HG03565 (cell line): ENCODE measurements around the gene CCNB1IP1.
"Not testable (repeated sequence)": the region's sequence is repeated elsewhere in the genome, so short reads cannot be mapped to it uniquely, and the experiment has no call there.

Experiments used
- ATAC-seq: cut with Tn5 transposase; IDR thresholded peaks from one replicate; pipeline ENCODE4 v1.9.1; 2021; ENCODE audit warnings: mild to moderate bottlenecking, moderate library complexity; ENCODE audit not compliant: unreplicated experiment

CCNB1IP1 gene, protein sequence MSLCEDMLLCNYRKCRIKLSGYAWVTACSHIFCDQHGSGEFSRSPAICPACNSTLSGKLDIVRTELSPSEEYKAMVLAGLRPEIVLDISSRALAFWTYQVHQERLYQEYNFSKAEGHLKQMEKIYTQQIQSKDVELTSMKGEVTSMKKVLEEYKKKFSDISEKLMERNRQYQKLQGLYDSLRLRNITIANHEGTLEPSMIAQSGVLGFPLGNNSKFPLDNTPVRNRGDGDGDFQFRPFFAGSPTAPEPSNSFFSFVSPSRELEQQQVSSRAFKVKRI

DNA sequence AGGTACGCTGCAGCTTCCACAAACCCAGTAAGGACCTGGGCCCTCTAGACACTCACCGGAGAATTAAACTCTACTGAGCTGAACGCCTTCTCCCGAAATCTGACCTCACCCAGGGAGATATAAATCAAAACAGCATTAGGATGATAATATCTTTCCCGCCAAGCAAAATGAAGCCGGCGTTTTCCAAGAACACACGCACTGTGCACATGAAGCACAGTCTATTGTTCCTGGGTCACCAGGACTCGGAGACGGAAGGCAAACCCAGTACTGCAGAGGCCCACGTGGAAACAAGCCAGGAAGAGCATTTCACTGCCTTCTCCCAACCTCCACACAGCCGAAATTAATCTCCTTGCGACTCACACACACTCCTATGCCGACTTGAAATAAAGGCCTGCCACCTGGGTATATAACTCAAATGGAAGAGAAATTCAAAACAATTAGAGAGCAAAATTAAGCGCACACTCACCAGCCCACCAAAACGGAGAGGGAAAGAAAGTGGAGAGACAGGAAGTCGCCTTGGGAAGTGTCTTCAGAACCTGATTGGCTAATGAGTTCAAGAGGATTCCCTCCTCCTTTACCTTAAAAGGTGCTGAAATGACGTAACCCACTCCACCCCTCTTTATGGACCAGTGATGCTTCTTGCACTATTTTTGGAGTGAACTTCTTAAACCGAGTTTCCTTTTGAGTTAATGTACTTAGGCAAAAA, at the start of gene CCNB1IP1:
Gene CCNB1IP1 (minus strand): TSS at position 492 of the 706 bp plus-strand sequence. CDS start 16,756 bp downstream, outside the sequence.
- peak; percentile 94 for ATAC-seq

DNA sequence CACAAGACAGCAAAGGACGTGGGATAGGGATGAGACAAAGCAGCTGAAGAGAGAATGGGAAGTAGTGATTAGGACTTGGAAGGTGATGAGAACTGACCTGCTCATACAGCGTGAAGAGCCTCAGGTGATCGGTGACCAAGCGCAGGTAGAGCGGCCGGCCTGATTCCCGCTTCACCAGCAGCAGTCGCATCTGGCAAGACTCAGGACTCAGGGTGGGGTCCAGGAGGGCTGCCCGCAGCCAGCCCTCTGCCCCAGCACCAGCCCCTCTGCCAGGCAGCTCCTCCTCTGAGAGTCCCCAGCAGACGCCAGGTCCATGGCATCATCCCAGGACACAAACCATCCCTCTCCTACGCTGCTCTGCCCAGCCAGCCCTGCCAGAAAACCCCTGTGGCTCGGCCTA, 49.4 kb upstream of the CCNB1IP1 start:
- no peak for ATAC-seq

DNA sequence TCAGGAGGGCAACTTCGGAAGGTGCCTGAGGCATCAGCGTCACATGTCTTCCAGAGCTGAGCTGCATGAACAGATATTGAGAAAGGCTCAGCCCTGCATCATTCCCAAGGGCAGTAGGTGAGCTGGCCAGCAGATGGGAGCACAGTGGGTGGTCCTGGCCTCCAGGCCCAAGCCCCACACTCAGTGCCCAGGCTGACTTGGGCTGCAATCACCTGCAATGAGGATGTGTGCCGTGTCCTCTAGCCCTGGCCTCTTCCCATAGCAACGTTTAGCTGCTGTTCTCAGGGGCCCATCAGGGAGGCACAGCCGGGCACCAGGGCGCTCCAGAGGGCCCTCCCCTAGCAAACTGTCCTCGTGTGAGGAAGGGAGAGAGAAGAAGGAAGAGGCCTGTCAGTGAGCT, 48.3 kb upstream of the CCNB1IP1 start:
- ATAC-seq: no peak

DNA sequence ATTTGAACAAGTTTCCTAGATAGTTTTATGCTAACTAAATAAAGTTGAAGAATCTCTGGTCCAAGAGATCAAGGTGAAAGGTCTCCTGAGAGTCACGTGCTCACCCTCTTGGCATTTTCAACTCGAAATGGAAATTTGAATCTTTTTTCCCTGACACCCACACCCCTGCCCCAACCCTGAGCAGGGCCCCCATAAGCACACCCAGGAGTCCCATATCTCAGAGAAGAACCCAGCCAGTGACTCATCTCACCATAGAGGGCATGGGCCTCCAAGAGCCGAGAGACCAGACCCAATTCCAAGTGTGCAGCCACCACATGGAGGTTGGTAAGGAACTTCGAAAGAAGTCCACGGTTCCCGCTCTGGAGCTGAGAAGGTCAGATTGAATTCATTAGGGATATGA, 47.6 kb upstream of the CCNB1IP1 start:
- ATAC-seq: no peak

DNA sequence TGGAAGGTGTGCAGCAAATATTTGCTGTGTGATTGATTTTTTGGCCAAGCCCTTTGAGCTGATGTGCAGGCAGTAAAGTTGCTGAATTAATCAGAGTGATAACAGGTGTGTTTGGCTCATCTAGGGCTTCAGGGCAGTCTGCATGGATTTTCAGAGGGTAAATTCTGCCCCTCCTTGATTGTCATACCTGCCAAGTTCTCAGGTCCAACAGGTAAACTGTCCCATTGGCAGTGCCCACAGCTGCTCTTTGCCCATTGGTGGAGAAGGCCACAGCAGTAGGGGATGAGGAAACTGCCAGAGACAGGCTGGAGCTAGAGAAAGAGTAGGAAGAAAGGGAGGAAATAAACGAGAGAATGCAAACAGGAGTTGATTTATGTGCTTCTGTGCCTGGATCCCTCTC, 46.7 kb upstream of the CCNB1IP1 start:
- no peak for ATAC-seq

DNA sequence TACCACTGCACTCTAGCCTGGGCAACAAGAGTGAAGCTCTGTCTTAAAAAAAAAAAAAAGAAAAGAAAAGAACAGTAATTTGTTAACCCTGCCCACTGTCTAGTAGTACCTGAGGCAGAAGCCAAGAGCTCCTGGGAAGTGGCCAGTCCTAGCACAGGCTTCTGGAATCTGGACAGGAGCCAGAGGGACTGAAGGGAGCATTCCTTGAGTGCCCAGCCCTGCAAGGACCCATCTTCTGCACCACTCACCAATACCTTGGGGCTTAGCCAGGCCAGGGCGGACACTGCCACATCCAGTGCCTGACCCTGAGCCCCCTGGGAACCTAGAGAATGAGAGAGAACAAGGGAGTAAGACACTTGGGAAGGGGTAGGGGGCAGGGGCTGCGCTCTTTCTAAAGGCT, 44.1 kb upstream of the CCNB1IP1 start:
- ATAC-seq: no peak

DNA sequence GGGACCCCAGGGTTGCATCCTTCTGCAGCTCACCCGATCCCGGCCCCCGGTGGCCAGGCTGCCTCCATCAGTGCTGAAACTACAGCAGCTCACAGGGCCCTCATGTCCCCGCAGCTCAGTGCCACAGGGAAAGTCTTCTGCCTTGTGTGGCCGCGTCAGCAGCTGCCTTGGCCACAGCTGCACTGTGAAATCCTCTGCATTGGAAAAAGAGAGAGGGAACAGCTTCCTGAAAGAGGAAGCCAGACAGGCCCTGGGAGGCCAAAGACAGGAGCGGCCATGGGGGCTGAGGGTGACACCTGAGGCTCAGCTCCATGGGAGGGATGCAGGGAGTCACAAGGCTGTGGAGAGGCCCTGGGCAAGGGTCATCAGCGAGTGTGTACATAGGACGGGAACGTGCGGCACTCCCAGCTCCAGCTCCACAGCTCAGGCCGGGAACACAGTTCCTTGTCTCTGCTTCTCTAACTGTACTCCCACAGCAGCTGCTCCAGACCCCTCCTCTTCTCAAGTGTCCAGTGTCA, 43.1 kb upstream of the CCNB1IP1 start:
- no peak for ATAC-seq

DNA sequence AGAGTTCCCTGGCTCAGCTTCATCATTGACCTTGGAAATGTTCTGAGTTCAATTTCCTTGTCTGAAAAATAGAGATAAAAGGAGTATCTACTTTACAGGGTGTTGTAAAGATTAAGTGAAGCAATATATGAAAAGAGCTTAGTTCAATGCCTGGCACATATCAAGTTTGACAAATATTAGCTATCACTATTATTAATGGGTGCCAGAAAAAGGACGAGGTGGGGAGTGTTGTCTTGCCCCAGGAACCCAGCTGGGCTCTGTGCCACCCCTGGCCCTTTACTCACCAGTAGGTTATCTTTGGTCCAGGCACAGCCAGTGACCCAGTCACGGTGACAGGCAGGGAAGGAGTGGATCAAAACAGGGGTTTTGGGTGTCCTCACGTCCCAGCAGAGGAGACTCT, 42.4 kb upstream of the CCNB1IP1 start:
- ATAC-seq: no peak

DNA sequence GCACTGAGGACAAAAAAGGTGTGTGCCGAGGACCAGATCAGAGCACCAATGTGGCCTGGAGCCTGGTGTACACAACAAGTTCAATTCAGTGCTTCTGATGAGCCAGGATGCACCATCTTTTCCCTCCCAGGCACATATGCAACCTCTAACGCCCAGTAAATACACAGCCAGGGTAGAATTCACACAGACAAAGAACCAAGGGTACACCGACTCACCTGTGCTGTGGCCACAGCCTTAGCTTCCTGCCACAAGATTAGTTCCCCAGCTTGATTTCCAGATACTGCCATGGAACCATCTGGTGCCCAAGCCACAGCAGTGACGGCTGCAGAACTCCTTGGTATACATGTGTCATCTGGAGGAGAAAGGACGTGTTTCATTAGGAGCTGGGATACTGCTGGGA, 39.7 kb upstream of the CCNB1IP1 start:
- no peak for ATAC-seq

DNA sequence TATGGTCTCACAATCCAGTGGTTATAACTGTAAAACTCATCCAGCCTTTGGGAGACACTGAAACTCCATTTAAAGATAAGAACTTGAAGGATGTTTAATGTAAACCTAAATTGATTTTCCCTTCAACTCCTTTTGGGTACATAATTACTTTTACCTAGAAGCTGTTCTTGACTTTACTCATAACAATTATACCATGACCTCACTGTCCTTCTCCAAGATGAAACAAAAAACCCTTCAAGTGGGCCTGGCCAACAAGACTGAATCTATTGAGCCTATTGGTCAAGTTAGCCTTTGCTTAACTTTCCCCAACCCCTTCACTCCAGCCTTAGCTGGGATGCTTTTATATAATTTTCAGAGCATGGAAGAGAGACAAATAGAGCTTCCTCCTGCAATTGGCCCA, 32.8 kb upstream of the CCNB1IP1 start:
- ATAC-seq: no peak

DNA sequence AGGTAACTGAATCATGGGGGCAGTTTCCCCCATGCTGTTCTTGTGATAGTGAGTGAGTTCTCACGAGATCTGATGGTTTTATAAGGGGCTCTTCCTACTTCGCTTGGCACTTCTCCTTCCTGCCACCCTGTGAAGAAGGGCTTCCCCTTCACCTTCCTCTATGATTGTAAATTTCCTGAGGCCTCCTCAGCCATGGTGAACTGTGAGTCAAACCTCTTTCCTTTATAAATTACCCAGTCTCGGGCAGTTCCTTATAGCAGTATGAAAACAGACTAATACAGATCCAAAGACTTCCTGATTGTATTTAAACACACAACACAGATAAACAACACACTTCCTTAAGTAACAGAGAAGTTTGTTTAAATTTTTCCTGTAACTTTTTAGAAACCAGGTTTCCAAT, 25.4 kb upstream of the CCNB1IP1 start:
- not testable (repeated sequence) for ATAC-seq

DNA sequence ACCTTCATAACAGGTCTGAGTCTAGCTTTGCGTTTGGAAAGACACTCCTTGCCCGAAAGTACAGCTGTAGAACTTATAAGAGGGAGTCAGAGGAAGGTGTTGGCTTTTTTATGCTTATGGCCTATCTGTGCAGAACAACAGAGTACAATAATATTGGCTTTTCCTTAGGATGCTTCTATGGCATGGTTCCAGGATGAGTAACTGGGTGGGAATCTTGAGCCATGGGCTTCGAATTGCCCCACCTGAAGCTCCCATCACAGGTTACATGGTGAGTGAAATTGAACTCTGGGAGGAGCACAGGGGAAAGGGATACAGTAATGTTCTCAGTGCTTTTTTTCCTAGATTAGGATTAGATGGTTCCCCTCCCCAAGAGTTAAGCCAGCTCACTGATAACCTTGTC, 23.3 kb upstream of the CCNB1IP1 start:
- no peak for ATAC-seq

DNA sequence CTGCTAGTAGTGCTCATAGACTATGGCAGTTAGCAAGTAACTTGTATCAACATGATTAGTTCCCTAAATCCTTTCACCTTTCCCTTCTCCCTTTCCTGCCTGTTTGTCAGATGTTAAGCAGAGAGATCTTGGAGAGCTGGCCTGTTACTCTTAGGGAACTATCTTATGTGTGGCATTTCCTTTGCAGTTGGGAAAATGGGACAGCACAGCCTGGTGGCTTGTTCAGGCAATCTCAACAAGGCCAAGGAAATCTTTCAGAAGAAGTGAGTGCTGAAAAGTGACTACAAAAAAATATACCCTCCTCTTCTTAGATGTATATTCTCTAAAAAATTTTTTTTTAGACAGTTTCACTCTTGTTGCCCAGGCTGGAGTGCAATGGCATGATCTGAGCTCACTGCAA, 17.8 kb upstream of the CCNB1IP1 start:
- no peak for ATAC-seq

DNA sequence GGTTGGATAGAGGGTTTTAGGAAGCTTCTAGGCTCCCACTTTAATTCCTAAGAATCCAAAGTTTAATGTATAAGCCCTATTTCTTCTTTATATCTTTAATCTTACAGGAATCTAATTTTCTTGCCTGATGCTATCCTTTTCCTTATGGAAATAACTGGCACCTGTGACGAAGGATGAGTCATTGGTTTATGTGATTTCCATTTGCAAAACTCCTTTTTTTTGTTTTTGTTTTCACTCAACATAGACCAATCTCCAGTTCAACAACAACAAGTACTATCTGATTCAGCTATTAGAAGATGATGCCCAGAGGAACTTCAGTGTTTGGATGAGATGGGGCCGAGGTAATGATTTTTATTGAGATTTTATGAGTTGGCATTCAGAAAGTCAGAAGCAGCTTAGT, 17.2 kb upstream of the CCNB1IP1 start:
- ATAC-seq: no peak

DNA sequence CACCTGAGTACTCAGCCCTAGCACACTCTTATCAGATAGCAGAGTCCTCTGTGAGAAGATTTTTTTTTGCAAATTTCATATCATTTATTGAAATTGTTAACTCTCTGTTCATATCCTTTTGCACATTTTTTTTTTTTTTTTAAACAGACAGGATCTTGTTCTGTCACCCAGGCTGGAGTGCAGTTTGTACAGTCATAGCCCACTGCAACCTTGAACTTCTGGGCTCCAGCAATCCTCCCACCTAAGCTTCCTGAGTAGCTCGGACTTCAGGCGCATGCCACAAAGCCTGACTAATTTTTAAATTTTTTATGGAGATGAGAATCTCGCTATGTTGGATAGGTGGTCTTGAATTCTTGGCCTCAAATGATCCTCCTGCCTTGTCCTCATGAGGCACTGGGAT, 14.7 kb upstream of the CCNB1IP1 start:
- ATAC-seq: no peak

DNA sequence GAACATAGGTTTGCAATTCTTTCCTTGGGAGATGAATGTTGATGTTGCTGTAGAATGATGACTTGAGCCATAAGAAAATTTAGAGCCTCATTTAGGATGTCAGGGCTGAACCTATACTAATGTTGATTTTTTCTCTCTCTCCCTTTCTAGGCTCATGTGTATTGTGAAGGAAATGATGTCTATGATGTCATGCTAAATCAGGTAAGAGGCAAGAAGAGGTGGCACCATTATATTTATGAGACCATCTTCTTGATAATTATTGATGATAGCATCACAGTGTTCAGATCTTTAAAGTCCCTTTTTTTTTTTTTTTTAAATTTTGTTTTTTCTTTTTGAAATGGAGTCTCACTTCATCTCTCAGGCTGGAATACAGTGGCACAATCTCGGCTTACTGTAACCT, 13.6 kb upstream of the CCNB1IP1 start:
- ATAC-seq: no peak

DNA sequence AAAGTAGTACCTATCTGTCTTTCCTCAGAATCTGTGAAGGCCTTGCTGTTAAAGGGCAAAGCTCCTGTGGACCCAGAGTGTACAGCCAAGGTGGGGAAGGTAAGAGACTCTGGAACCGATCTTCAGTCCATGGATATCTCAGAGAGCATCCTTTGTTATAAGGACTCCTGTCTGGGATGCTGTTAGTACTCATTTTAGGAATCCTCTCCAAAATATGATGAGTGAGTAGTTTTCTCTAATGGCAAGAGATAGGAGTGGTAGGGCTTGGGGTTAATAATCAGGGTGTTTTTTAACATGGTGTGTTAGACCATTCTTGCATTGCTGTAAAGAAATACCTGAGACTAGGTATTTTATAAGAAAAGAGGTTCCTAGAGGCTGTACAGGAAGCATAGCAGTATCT, 12.3 kb upstream of the CCNB1IP1 start:
- ATAC-seq: no peak

DNA sequence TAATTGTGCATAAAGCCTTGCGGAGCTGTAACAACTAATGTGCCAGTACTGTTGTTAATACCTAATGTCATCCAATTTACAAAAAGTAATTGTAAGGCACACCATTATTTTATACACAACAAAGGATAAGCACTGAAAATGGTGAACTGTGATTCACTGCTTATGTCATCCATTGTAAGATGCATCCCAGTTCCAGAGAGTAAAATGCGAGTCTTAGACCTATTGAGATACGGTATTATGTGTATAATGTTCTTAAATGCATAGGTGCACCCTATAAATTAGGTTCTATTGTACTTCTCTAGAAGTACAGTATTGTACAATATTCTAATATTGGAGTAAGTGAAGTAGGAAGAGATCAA, 10.8 kb upstream of the CCNB1IP1 start:
- ATAC-seq: no peak

DNA sequence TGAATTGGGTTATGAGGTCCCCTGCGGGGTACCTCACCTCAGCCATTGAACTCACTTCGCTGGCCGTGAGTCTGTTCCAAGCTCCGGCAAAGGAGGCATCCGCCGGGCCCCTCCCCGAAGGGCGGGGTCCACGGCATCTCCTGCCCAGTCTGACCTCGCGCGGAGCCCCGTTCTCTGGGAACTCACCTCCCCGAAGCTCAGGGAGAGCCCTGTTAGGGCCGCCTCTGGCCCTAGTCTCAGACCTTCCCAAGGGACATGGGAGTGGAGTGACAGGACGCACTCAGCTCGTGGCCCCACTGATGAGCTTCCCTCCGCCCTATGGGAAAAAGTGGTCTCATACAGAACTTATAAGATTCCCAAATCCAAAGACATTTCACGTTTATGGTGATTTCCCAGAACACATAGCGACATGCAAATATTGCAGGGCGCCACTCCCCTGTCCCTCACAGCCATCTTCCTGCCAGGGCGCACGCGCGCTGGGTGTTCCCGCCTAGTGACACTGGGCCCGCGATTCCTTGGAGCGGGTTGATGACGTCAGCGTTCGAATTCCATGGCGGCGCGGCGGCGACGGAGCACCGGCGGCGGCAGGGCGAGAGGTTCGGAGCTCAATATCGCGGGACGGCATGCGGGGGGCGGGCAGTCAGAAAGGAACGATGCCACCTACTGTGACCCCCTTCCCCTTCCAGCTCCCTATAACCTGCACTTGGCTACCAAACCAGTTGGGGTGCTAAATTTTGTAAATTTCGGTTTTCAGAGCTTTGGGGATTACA, 10.2 kb upstream of the CCNB1IP1 start, which contains the start of gene PARP2:
Gene PARP2 (plus strand): TSS at position 544 of the 770 bp plus-strand sequence. CDS start 7 bp downstream, at position 551.
- ATAC-seq: peak; percentile 90

DNA sequence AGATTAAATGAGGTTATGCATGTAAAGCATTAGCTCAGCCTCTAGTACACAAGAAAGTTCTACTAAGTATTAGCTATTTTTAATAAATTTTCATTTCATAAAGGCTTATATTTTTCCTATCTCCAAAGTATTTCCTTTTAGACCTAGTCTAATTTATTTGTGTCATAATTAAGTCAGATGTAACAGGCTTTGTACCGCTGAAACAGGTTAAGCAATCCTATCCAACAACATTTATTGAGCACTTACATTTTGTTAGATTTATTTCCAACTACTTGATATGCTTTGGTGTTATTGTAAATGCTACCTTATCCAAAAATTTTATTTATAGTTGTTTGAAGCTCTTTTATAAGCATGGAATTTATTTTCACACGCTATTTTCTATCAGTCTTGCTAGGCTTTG, 8.6 kb upstream of the CCNB1IP1 start:
- ATAC-seq: no peak

DNA sequence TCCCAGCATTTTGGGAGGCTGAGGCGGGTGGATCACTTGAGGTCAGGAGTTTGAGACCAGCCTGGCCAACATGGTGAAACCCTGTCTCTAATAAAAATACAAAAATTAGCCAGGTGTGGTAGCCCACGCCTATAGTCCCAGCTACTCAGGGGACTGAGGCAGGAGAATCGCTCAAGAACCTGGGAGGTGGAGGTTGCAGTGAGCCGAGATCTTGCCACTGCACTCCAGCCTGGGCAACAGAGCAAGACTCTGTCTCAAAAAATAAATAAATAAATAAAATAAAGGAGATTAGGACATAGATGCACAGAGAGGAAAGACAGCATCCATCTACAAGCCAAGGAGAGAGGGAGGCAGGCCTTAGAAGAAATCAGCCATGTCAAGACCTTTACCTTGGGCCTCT, 8.0 kb upstream of the CCNB1IP1 start:
- not testable (repeated sequence) for ATAC-seq

DNA sequence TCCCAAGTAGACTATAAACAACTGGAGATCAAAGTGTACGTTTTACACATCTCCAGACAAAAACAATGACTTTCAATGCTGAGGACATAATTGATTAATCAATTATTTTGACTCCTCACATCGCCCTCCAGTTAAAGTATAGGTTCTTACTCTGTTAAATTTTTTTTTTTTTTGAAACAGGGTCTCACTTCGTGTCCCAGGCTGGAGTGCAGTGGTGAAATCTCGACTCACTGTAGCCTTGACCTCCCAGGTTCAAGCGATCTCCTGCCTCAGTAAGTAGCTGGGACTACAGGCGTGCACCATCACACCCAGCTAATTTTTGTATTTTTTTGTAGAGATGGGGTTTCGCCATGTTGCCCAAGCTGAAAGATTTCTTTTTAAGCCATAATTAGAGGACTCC, 938 bp upstream of the CCNB1IP1 start:
- ATAC-seq: no peak
